ENCODE measurements around the gene DUSP16. TPM values are rescaled to one million over a fixed set of nuclear protein-coding genes. Genes with fewer than 3 reads are reported as not detected.
A peak's percentile ranks its signal among the peaks of the same experiment; 100 is the strongest.
"Not testable (repeated sequence)": the region's sequence is repeated elsewhere in the genome, so short reads cannot be mapped to it uniquely, and the experiment has no call there.

The DUSP16 gene
- total RNA-seq, 2 experiments from 2014 or later, result 45.7 to 47.2 TPM

DNA sequence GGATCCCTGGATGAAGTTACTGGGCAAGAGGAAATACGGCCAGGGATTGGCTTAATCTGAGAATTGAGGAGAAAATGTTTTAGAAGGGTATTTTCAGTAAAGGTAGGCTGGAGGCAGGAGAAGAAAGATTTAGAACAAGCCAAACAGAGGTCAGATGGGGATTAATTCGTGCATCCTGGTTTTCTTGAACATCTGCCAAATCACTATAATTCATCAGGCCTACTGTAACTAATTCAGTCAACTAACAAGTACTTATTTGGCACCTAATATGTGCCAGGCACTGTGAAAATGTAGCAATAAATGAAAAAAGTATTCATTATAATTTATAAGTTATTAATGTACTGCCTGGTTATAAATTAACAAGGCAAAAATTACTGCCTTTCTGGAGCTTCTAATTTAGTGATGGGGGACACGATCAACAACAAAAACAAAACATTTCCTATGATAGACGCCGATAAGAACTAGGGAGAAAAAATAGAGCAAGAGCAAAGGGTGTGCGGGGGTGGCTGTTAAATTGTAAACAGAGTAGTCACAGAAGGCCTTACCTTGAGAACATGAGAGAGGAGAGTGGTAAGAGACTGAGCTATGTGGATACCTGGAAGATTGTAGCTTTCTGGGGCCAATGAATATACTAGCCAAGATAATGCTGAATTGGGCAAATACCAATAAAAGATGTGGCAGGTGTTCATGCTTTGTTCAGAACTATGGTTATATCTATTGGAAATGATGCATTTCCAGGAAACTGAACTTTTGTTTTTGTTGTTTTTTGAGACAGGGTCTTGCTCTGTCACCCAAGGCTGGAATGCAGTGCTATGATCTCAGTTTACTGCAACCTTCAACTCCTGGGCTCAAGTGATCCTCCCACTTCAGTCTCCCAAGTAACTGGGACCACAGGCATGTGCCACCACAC lies 34.0 kb downstream of the DUSP16 start:
- DNase-seq, result no peak
- peaks cover 9% of the 10 kb centered on the region for H3K36me3 Mint-ChIP-seq (ENCODE audit: low read depth)
- peaks cover 53% of the 10 kb centered on the region for H3K4me1 Mint-ChIP-seq (ENCODE audit: low read depth)
- intact Hi-C loops (cut with micrococcal nuclease), result no loop called here
- H3K9me3 Mint-ChIP-seq, result no peaks in the 10 kb centered on the region
- no peaks in the 10 kb centered on the region for H3K27me3 Mint-ChIP-seq (ENCODE audit: low read depth)
- peak overlapping the region; percentile 88 for H3K27ac Mint-ChIP-seq
- CTCF ChIA-PET, result interaction anchor here (0.6 to 1.0 kb wide), 2 partner anchors 9 to 171 kb away, joined by 3 read pairs; no protein-coding TSS in a partner anchor
- no peak overlapping the region for H3K4me3 Mint-ChIP-seq

DNA sequence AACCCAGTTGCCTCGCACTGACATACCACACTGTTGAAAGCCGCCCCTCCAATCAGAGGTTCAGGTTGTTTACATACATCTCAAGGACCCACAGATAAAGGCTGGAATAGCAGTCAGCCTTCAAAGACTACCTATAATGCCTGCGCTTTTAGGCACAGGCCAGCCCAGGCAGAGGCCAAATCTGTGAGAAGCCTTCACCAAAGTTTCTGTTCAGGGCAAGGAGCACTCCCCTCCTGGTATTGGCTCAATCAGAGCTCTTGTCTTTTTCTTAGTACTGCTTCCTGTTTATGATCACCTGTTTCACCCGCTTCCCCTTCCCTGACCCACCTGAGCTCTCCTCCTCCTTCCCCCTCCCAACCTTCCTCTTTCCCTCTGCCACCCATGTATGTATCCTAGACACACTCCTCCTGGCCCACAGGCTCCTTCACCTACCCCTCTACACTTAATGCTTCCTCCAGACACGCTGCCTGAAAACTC lies 34.8 kb downstream of the DUSP16 start:
- CTCF ChIA-PET, result interaction anchor here (0.6 to 1.0 kb wide), 2 partner anchors 9 to 170 kb away, joined by 3 read pairs; no protein-coding TSS in a partner anchor
- Mint-ChIP-seq H3K27me3 (ENCODE audit: low read depth) (no peaks in the 10 kb centered on the region), H3K4me3 (no peak overlapping the region), H3K27ac (peak overlapping the region; percentile 88), H3K9me3 (no peaks in the 10 kb centered on the region), H3K36me3 (ENCODE audit: low read depth) (peaks cover 9% of the 10 kb centered on the region), H3K4me1 (ENCODE audit: low read depth) (peaks cover 48% of the 10 kb centered on the region)
- intact Hi-C loops (cut with micrococcal nuclease), result no loop called here
- peak; percentile 36 for DNase-seq

DNA sequence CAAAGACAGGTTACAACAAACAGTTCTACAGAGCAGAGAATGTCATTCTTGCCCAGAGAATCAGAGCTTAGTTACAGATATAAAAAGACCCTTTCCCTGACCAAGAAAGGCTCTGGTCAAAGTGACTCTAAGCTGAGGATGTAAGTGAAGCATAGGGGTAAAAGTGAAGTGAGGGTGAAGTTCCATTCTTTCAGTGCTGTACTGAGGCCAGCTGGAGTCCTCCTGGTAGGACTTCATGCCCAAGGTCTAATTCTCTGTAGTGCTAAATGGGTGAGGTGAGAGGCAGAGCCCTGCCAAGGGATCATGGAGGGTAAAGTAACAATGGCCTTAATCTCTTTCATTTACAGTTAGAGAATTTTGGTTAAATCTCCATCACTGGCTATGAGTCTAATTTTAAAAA lies 38.5 kb downstream of the DUSP16 start:
- Mint-ChIP-seq H3K4me3 (no peak overlapping the region), H3K36me3 (ENCODE audit: low read depth) (peaks cover 17% of the 10 kb centered on the region), H3K9me3 (no peaks in the 10 kb centered on the region), H3K27ac (no peak overlapping the region), H3K27me3 (ENCODE audit: low read depth) (no peaks in the 10 kb centered on the region), H3K4me1 (ENCODE audit: low read depth) (peaks cover 43% of the 10 kb centered on the region)
- CTCF ChIA-PET, result interaction anchor here (2.4 kb wide), 1 partner anchor 35 kb away, joined by 7 read pairs; no protein-coding TSS in a partner anchor
- DNase-seq, result no peak
- intact Hi-C loops (cut with micrococcal nuclease), result no loop called here

DNA sequence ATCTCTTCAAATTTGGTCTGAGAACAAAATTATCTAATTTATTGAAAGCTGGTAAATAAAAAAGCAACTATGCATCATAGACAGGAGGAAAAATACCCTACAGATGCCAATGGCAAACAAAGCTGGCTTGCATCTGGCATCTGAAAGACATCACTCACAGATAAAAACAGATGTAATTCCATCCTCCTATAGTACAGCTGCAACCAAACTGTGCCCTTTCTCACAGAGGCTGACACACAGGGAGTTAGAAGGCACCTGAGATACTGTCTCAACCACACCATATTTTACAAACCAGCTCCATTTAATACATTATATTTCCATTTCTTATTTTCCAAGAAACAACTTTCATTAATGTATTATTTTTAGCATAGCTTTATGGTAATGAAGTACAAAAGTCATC lies 39.4 kb downstream of the DUSP16 start:
- CTCF ChIA-PET, result interaction anchor here (0.6 to 2.4 kb wide), 6 partner anchors 10 to 447 kb away, joined by 3 to 7 read pairs (median 4); no protein-coding TSS in a partner anchor
- Mint-ChIP-seq H3K4me1 (ENCODE audit: low read depth) (peaks cover 34% of the 10 kb centered on the region), H3K4me3 (no peak overlapping the region), H3K9me3 (no peaks in the 10 kb centered on the region), H3K27me3 (ENCODE audit: low read depth) (no peaks in the 10 kb centered on the region), H3K27ac (no peak overlapping the region), H3K36me3 (ENCODE audit: low read depth) (peaks cover 25% of the 10 kb centered on the region)
- DNase-seq, result no peak
- intact Hi-C loops (cut with micrococcal nuclease), result no loop called here

DNA sequence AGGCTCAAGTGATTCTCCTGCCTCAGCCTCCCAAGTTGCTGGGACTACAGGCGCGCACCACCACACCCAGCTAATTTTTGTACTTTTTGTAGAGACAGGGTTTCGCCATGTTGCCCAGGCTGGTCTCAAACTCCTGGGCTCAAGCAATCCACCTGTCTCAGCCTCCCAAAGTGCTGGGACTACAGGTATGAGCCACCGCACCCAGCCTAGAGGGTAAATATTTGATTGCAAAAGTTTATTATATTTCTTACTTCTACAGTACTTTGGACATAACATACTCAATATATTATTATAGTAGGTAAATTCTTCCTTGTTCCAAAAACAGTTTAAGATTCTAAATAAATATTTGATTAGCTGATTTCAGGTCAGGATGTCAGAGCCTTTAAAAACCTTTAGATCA lies 40.0 kb downstream of the DUSP16 start:
- Mint-ChIP-seq H3K36me3 (ENCODE audit: low read depth) (peaks cover 26% of the 10 kb centered on the region), H3K4me1 (ENCODE audit: low read depth) (peaks cover 28% of the 10 kb centered on the region)
- DNase-seq; H3K27ac Mint-ChIP-seq; H3K9me3 Mint-ChIP-seq; H3K27me3 Mint-ChIP-seq (ENCODE audit: low read depth); H3K4me3 Mint-ChIP-seq; intact Hi-C loops (cut with micrococcal nuclease): not testable (repeated sequence)
- CTCF ChIA-PET, result interaction anchor here (1.2 to 2.4 kb wide), 4 partner anchors 10 to 123 kb away, joined by 3 to 7 read pairs (median 5); no protein-coding TSS in a partner anchor

DNA sequence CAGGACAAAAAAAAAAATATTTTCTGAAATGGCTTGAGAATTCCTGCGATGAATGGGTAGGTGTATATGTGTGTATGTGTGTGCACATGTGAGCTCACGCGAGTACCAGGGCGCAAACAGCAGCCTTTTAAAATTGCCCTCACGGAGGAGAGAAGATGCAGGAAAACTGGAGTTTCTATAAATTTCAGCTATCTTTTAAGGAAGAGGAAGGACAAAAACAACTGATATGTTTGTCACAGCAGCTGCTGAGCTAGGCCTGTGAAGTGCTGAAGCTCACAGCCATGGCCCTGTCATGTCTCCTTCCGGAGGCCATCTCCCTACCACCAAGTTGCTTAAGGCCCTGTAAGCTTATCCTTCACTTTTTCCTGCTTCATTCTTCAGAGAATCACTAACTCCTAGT lies 40.8 kb downstream of the DUSP16 start:
- no peak for DNase-seq
- CTCF ChIA-PET, result interaction anchor here (1.1 to 2.4 kb wide), 3 partner anchors 19 to 45 kb away, joined by 3 to 7 read pairs (median 5); no protein-coding TSS in a partner anchor
- no peaks in the 10 kb centered on the region for H3K9me3 Mint-ChIP-seq
- no peak overlapping the region for H3K4me3 Mint-ChIP-seq
- no peaks in the 10 kb centered on the region for H3K27me3 Mint-ChIP-seq (ENCODE audit: low read depth)
- peaks cover 22% of the 10 kb centered on the region for H3K4me1 Mint-ChIP-seq (ENCODE audit: low read depth)
- intact Hi-C loops (cut with micrococcal nuclease), result no loop called here
- peaks cover 31% of the 10 kb centered on the region for H3K36me3 Mint-ChIP-seq (ENCODE audit: low read depth)
- H3K27ac Mint-ChIP-seq, result no peak overlapping the region

DNA sequence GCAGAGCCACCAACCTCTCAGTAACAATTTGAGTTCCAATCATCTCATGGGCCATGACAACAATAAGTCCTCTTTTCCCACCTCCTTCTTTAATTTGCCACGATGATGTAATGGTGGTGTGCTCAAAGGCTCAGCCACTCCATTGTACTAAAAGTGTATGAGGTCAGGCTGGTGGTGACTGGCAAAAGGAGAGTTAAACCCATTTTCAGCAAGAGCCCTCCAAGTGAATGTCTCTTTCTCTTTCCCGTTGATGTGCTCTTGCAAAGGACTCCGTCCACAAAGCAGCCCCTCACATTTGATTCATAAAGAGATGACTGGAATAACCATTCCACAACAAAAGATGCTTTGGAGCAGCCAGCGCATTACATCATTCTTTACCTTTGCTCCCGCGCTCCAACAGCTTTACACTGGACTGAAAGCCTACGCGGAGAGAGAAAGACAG lies 41.6 kb downstream of the DUSP16 start:
- intact Hi-C loops (cut with micrococcal nuclease), result no loop called here
- Mint-ChIP-seq H3K27me3 (ENCODE audit: low read depth) (no peaks in the 10 kb centered on the region), H3K36me3 (ENCODE audit: low read depth) (peaks cover 29% of the 10 kb centered on the region), H3K27ac (no peak overlapping the region), H3K4me1 (ENCODE audit: low read depth) (peaks cover 15% of the 10 kb centered on the region), H3K9me3 (no peaks in the 10 kb centered on the region), H3K4me3 (no peak overlapping the region)
- CTCF ChIA-PET, result interaction anchor here (1.1 kb wide), 1 partner anchor 44 kb away, joined by 3 read pairs; no protein-coding TSS in a partner anchor
- no peak for DNase-seq

DNA sequence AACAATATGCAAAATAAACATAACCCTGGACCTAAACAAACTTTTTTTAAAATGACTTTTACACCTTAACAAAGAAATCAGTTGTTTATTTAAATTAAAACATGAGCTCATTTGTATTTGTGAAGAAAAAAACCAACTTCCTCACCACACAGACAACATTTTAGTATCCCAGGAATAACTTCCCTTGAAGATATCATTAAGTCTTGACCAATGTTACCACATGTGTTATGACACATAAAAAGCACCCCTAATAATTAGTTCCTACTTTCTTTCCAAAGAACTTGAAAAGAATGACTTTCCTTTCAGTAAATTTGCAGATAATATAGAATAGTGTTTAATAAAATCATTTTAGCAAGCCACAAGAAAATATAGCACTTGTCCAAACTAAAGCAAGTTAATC lies 42.4 kb downstream of the DUSP16 start:
- CTCF ChIA-PET, result no interaction called here
- intact Hi-C loops (cut with micrococcal nuclease), result no loop called here
- Mint-ChIP-seq H3K36me3 (ENCODE audit: low read depth) (peaks cover 29% of the 10 kb centered on the region), H3K27ac (no peak overlapping the region), H3K4me1 (ENCODE audit: low read depth) (peaks cover 11% of the 10 kb centered on the region), H3K27me3 (ENCODE audit: low read depth) (no peaks in the 10 kb centered on the region), H3K4me3 (no peak overlapping the region), H3K9me3 (no peaks in the 10 kb centered on the region)
- no peak for DNase-seq

DNA sequence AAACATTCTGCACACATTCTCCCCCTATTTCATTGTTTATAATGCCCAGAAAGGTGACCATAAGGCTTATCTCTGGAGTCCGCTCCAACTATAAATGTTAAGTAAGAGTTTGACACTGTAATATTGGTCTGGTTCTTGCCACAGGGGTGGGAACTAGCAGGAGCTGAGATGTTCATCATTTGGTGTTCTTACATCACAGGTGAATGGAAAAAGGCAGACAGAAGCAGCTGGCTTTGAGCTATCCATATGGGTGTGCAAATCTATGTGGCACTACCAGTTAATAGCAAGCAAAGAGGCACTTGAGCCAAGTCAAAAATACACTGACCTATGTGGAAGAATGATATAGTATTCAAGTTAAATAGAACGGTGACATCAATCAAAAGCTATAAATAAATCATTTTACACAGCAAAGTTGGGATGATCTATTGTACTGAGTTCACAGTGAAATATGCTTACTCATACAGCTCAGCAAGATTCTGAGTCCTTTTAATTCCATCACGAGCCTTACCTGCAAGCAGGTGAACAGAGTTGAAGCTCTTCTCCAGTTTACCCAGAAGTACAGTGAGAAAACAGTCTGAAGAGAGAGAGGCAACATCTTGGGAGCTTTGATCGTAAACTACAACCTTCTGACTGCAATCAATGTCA lies 43.2 kb downstream of the DUSP16 start:
- no peaks in the 10 kb centered on the region for H3K9me3 Mint-ChIP-seq
- intact Hi-C loops (cut with micrococcal nuclease), result no loop called here
- peaks cover 11% of the 10 kb centered on the region for H3K4me1 Mint-ChIP-seq (ENCODE audit: low read depth)
- no peaks in the 10 kb centered on the region for H3K27me3 Mint-ChIP-seq (ENCODE audit: low read depth)
- H3K4me3 Mint-ChIP-seq, result no peak overlapping the region
- CTCF ChIA-PET, result interaction anchor here (1.2 kb wide), 1 partner anchor 8 kb away, joined by 3 read pairs; no protein-coding TSS in a partner anchor
- H3K27ac Mint-ChIP-seq, result no peak overlapping the region
- peaks cover 33% of the 10 kb centered on the region for H3K36me3 Mint-ChIP-seq (ENCODE audit: low read depth)
- DNase-seq, result no peak

DNA sequence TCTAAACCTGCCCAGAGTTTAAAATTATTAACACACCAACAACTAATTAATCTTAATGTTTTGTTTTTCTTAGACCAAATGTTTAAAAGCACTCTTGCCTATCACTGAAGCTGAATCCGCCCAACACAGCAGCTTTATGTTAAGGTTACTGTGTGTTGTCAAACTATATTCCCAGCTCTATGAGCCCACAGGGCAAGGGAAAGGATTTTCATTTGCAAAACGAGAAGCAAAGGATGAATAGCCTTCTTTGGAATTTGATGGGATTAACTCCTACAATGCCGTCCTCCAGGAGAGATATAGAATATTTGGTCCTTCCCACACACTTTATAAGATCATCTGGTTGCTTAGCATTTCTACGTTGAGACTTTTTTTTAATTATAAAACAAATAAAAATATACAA lies 43.7 kb downstream of the DUSP16 start:
- Mint-ChIP-seq H3K27ac (no peak overlapping the region), H3K36me3 (ENCODE audit: low read depth) (peaks cover 35% of the 10 kb centered on the region), H3K4me3 (no peak overlapping the region), H3K27me3 (ENCODE audit: low read depth) (no peaks in the 10 kb centered on the region), H3K9me3 (no peaks in the 10 kb centered on the region), H3K4me1 (ENCODE audit: low read depth) (peaks cover 8% of the 10 kb centered on the region)
- CTCF ChIA-PET, result interaction anchor here (0.7 to 1.2 kb wide), 3 partner anchors 9 to 152 kb away, joined by 3 read pairs; no protein-coding TSS in a partner anchor
- intact Hi-C loops (cut with micrococcal nuclease), result no loop called here
- no peak for DNase-seq

DNA sequence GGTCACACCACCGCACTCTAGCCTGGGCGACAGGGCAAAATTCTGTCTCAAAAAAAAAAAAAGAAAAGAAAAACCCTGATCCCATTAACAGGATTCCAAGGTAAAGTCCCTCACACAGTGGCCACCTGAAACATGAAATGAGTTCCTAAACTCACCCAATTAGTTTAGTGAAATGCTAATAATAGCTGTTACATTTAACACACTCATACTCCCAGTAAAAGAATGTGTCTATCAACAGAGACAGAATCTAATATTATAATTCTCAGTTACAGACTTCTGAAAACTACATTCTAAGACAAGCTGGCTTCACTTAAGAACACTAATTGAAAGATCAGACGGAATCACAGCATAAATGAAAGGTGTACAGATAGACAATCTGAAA lies 44.2 kb downstream of the DUSP16 start:
- Mint-ChIP-seq H3K4me1 (ENCODE audit: low read depth) (peaks cover 8% of the 10 kb centered on the region), H3K36me3 (ENCODE audit: low read depth) (peaks cover 35% of the 10 kb centered on the region), H3K27me3 (ENCODE audit: low read depth) (no peaks in the 10 kb centered on the region), H3K27ac (no peak overlapping the region), H3K4me3 (no peak overlapping the region), H3K9me3 (no peaks in the 10 kb centered on the region)
- CTCF ChIA-PET, result interaction anchor here (0.7 to 1.2 kb wide), 3 partner anchors 9 to 151 kb away, joined by 3 read pairs; no protein-coding TSS in a partner anchor
- DNase-seq, result no peak
- intact Hi-C loops (cut with micrococcal nuclease), result no loop called here

DNA sequence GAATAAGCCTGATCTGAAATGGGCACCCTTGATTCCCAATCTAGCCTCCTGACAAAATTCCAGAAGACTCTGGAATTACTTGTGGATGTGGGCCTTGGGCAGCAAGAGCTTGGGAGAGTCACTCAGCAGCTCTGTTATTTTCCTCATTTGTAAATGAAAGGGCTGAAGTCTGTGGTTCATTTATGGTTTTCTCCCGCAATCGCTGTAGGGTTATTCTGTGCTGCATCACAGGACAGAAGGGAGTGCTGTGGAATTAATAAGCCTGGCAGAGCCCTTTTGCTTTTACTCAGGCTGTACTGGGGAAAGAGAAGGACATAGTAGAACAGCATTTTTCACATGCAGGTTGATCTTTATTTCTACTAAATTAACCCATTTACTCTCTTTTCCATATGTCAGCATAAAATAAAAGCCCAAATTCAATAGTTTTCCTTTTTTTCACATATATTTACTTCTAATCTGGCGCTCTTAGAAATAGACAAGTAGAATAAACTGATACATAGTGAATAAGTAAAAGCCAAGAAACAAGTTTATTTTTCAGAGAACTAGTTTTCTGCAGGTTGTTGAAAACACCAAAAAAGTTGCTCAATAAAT lies 49.2 kb downstream of the DUSP16 start:
- no peak overlapping the region for H3K27ac Mint-ChIP-seq
- H3K36me3 Mint-ChIP-seq (ENCODE audit: low read depth), result peaks cover 16% of the 10 kb centered on the region
- DNase-seq, result no peak
- H3K27me3 Mint-ChIP-seq (ENCODE audit: low read depth), result no peaks in the 10 kb centered on the region
- H3K4me1 Mint-ChIP-seq (ENCODE audit: low read depth), result peaks cover 17% of the 10 kb centered on the region
- intact Hi-C loops (cut with micrococcal nuclease), result no loop called here
- no peak overlapping the region for H3K4me3 Mint-ChIP-seq
- CTCF ChIA-PET, result no interaction called here
- no peaks in the 10 kb centered on the region for H3K9me3 Mint-ChIP-seq
